Esophagus muscularis mucosa (tissue), 4 donors: ENCODE data around the gene RPS6KA2.
A peak's percentile ranks its signal among the peaks of the same experiment; 100 is the strongest.

Experiments used
- CTCF ChIP-seq, 3 experiments: fragments of 200-600 bp in 2 of 3; fragments of 450-650 bp in 1 of 3; sonication (generic) in 2 of 3; IDR thresholded peaks; one replicate each; pipeline ENCODE4 v1.5.1; 2017 to 2019; ENCODE audit warnings: antibody characterized with exemption in 3 of 3, mild to moderate bottlenecking in 2 of 3, moderate library complexity in 1 of 3
- EP300 ChIP-seq: sonication (generic); formaldehyde crosslinking; IDR thresholded peaks from one replicate; pipeline ENCODE4 v1.6.1; 2017; ENCODE audit warnings: antibody characterized with exemption
- POLR2A ChIP-seq: fragments of 450-650 bp; IDR thresholded peaks from one replicate; pipeline ENCODE4 v1.6.1; 2017; ENCODE audit warnings: antibody characterized with exemption, moderate library complexity, mild to moderate bottlenecking, low read depth
- POLR2AphosphoS5 ChIP-seq, 2 donors: sonication (generic); formaldehyde crosslinking; IDR thresholded peaks; one replicate each; pipeline ENCODE4 v1.6.1; 2017; ENCODE audit warnings: antibody characterized with exemption in 2 of 2

- TF ChIP-seq POLR2A, result no peak
- no peak for TF ChIP-seq CTCF (IDR thresholded peaks at IDR 0.05)
- TF ChIP-seq POLR2AphosphoS5 (IDR thresholded peaks at IDR 0.05), result peak in 1 of 2 donors; percentile 25
- TF ChIP-seq EP300, result no peak
Measured at GRCh38 chr6:166365221-166365620, 261.8 kb downstream of the RPS6KA2 start.
